GM12801 (cell line): ENCODE data around the gene KCNH2.

Experiments used
- CTCF ChIP-seq: IDR thresholded peaks from one replicate; pipeline ENCODE4 v1.5.1; 2011; ENCODE audit warnings: control low read depth; ENCODE audit not compliant: insufficient read length; ENCODE audit errors: extremely low read depth

KCNH2 gene

GRCh38 chr7:150989456-150989855 is 11.3 kb upstream of the KCNH2 start:
- TF ChIP-seq CTCF, result no peak

GRCh38 chr7:150988230-150989226 is 10.4 kb upstream of the KCNH2 start:
- no peak for TF ChIP-seq CTCF

- no peak for TF ChIP-seq CTCF
Observed at GRCh38 chr7:150986556-150986955, 8.4 kb upstream of the KCNH2 start.

DNA sequence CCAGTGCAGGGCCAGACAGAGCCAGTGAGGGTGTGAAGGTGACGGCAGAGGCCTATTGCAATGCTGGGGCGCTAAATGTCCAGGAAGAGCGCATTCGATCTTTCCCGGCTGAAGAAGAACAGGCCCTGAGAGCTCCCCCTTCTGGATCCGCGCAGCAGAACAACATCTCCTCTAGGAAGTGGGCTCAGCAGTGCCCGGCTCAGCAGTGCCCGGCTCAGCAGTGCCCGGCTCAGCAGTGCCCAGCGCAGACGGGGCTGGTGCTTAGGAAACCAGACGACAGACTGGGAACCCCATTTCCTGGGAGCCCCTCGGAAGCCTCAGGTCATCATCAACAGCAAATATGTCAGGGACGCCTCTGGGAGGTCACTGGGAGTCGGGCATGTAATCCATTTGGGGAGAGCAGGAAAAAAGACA is 8.0 kb upstream of the KCNH2 start:
- no peak for TF ChIP-seq CTCF

- no peak for TF ChIP-seq CTCF
Observed at GRCh38 chr7:150983893-150984368, 5.8 kb upstream of the KCNH2 start.

DNA sequence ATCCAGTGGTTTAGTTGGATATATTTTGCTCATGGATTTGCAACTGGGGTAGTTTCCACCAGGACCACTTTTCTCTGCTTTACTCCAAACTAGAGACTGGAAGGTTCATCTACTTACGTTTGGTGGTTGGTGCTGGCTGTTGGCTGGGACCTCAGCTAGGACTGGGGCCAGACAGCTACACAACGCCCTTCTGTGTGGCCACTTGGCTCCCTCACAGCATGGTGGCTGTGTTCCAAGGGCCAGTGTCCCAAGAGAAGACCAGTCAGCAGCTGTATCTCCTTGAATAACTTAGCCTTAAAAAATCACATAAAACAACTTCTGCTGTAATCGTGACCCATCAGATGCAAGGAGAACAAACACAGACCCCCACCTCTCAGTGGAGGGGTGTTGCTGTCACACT is 4.2 kb upstream of the KCNH2 start:
- no peak for TF ChIP-seq CTCF

GRCh38 chr7:150981644-150982043 is 3.5 kb upstream of the KCNH2 start:
- no peak for TF ChIP-seq CTCF
